GM23338 (cell line): ENCODE measurements around the gene UBA6. TPM values are rescaled to one million over a fixed set of nuclear protein-coding genes. Genes with fewer than 3 reads are reported as not detected.

Experiments
- ATAC-seq: fragments of 200-7000 bp; cut with Tn5 transposase; 3 replicates; pipeline ENCODE4 v1.9.1; 2020
- DNase-seq: peaks from one replicate; pipeline ENCODE4 v3.0.0-alpha.2; 2015; ENCODE audit warnings: low spot score
- H2AFZ ChIP-seq: fragments of 200-600 bp; sonication (generic); 2 replicates; pipeline ENCODE4 v1.8.0; 2016; ENCODE audit warnings: antibody characterized with exemption, mild to moderate bottlenecking, moderate library complexity
- H3F3A ChIP-seq: fragments of 200-600 bp; sonication (generic); replicated peaks from 2 replicates; pipeline ENCODE4 v1.8.0; 2017; ENCODE audit warnings: antibody characterized with exemption, mixed run types, low read depth
- H3K27ac ChIP-seq: fragments of 200-600 bp; sonication (generic); 2 replicates; pipeline ENCODE4 v1.6.1; 2016; ENCODE audit warnings: low read depth
- H3K27me3 ChIP-seq: fragments of 200-600 bp; sonication (generic); 2 replicates; pipeline ENCODE4 v1.8.0; 2016; ENCODE audit warnings: mild to moderate bottlenecking, mixed run types, moderate library complexity; ENCODE audit not compliant: insufficient read depth
- H3K36me3 ChIP-seq: fragments of 200-600 bp; sonication (generic); 2 replicates; pipeline ENCODE4 v1.8.0; 2016; ENCODE audit warnings: mild to moderate bottlenecking; ENCODE audit not compliant: insufficient read depth
- H3K4me1 ChIP-seq: fragments of 200-600 bp; sonication (generic); 2 replicates; pipeline ENCODE4 v1.8.0; 2016; ENCODE audit warnings: mild to moderate bottlenecking, moderate library complexity; ENCODE audit not compliant: insufficient read depth
- H3K4me2 ChIP-seq: fragments of 200-600 bp; sonication (generic); 2 replicates; pipeline ENCODE4 v1.7.1; 2017; ENCODE audit warnings: mixed run types
- H3K4me3 ChIP-seq: fragments of 200-600 bp; sonication (generic); 2 replicates; pipeline ENCODE4 v1.6.1; 2016; ENCODE audit warnings: mixed run types
- H3K79me2 ChIP-seq: fragments of 200-600 bp; sonication (generic); replicated peaks from 2 replicates; pipeline ENCODE4 v1.8.0; 2017; ENCODE audit warnings: mild to moderate bottlenecking; ENCODE audit not compliant: insufficient read depth
- H3K9me2 ChIP-seq: fragments of 200-600 bp; sonication (generic); 2 replicates; pipeline ENCODE4 v1.8.0; 2017; ENCODE audit not compliant: insufficient read depth
- H4K20me1 ChIP-seq: fragments of 200-600 bp; sonication (generic); replicated peaks from 2 replicates; pipeline ENCODE4 v1.8.0; 2017; ENCODE audit warnings: mild to moderate bottlenecking; ENCODE audit not compliant: insufficient read depth
- H3K27ac Mint-ChIP-seq: 2 replicates; pipeline ENCODE4 v1.8.0; 2020; ENCODE audit warnings: inconsistent platforms, mild to moderate bottlenecking, moderate library complexity, mixed read lengths
- H3K27me3 Mint-ChIP-seq: 3 replicates; pipeline ENCODE4 v1.8.0; 2022; ENCODE audit warnings: low read depth, mild to moderate bottlenecking, moderate library complexity, mixed read lengths, inconsistent platforms; ENCODE audit not compliant: insufficient read depth, poor library complexity
- H3K36me3 Mint-ChIP-seq: 3 replicates; pipeline ENCODE4 v1.8.0; 2021; ENCODE audit warnings: low read depth, mild to moderate bottlenecking, inconsistent platforms, moderate library complexity, mixed read lengths
- H3K4me1 Mint-ChIP-seq: 3 replicates; pipeline ENCODE4 v1.8.0; 2020; ENCODE audit warnings: mild to moderate bottlenecking, inconsistent platforms, mixed read lengths
- H3K4me3 Mint-ChIP-seq: 3 replicates; pipeline ENCODE4 v1.8.0; 2021; ENCODE audit warnings: moderate library complexity, mild to moderate bottlenecking, inconsistent platforms, mixed read lengths
- H3K9me3 Mint-ChIP-seq: 3 replicates; pipeline ENCODE4 v1.8.0; 2020; ENCODE audit warnings: moderate library complexity, mild to moderate bottlenecking, inconsistent platforms, mixed read lengths
- CREB1 ChIP-seq: fragments of 250-450 bp; sonication (Bioruptor Pico); IDR thresholded peaks from 2 replicates; pipeline ENCODE4 v1.5.0; 2020; ENCODE audit warnings: low read depth, mild to moderate bottlenecking, moderate library complexity
- CTCF ChIP-seq, 2 experiments: fragments of 200-600 bp in 1 of 2; sonication (generic) in 1 of 2; conservative IDR thresholded peaks; 2 replicates each; pipeline versions ENCODE4 v1.5.1 to v1.6.1; 2016 to 2017; ENCODE audit warnings: antibody characterized with exemption in 2 of 2, low read depth in 2 of 2, mild to moderate bottlenecking in 2 of 2, moderate library complexity in 1 of 2
- STAT1 ChIP-seq: IDR thresholded peaks from one replicate; pipeline ENCODE4 v1.6.1; 2016; ENCODE audit warnings: antibody characterized with exemption; ENCODE audit not compliant: unreplicated experiment
- ZNF114 ChIP-seq: fragments of 250-450 bp; sonication (Bioruptor Pico); IDR thresholded peaks from 2 replicates; pipeline ENCODE4 v1.5.0; 2020; ENCODE audit warnings: mild to moderate bottlenecking, moderate library complexity
- polyA plus RNA-seq: library from polyadenylated mRNA; unstranded; fragments of >200 nt; fragmentation: Nextera tagmentation; extraction: Ambion mirVana; gene quantifications from 2 replicates; pipeline ENCODE4 v1.2.1, GENCODE V29; 2016
- total RNA-seq: library from RNA; depleted of rRNA; stranded (reverse); fragments of >200 nt; shearing (Covaris generic); gene quantifications from 2 replicates; pipeline ENCODE4 v1.2.3, GENCODE V29; 2014
- TF ChIP-seq, protein P1 (sequence below): IDR thresholded peaks from 2 replicates; pipeline ENCODE4 v1.6.1; 2016; ENCODE audit warnings: antibody characterized with exemption
- TF ChIP-seq, protein P2 (sequence below): fragments of 250-450 bp; sonication (Bioruptor Pico); IDR thresholded peaks from 2 replicates; pipeline ENCODE4 v1.5.0; 2020; ENCODE audit warnings: mild to moderate bottlenecking, moderate library complexity

The UBA6 gene
- total and polyA plus RNA-seq, 2 experiments from 2014 or later = 17.6 to 77.3 TPM

GRCh38 chr4:67659065-67659464 lies 41.9 kb downstream of the UBA6 start (continued):
- TF ChIP-seq CTCF (conservative IDR thresholded peaks at IDR 0.05; ENCODE audit: low read depth in 2 of 2) = no peak
- no peak for TF ChIP-seq STAT1
- TF ChIP-seq ZNF114 (CRISPR knock-in tag) = no peak

DNA sequence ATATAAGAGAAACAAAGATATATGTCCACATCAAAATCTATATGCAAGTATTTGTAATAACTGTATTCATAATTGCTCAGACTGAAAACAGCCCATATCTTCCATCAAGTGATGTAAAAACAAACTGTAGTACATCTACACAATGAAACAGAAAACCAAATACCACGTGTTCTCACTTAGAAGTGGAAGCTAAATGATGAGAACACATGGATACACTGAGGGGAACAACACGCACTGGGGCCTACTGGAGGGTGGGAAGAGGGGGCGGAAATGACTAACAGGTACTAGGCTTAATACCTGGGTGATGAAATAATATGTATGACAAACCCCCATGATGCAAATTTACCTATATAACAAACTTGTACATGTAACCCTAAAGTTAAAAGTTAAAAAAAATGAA lies 42.7 kb downstream of the UBA6 start:
- H3K4me2 ChIP-seq = no peak overlapping the region
- H3K36me3 Mint-ChIP-seq = peaks cover 85% of the 10 kb centered on the region
- no peak overlapping the region for H3K4me3 Mint-ChIP-seq
- no peaks in the 10 kb centered on the region for H3K79me2 ChIP-seq
- H3K9me2 ChIP-seq = no peaks in the 10 kb centered on the region
- no peak overlapping the region for H3K27ac Mint-ChIP-seq
- no peak overlapping the region for H3K27ac ChIP-seq
- TF ChIP-seq STAT1 (no peak), CREB1 (CRISPR knock-in tag) (no peak), ZNF114 (CRISPR knock-in tag) (no peak)
- TF ChIP-seq, protein P1, sequence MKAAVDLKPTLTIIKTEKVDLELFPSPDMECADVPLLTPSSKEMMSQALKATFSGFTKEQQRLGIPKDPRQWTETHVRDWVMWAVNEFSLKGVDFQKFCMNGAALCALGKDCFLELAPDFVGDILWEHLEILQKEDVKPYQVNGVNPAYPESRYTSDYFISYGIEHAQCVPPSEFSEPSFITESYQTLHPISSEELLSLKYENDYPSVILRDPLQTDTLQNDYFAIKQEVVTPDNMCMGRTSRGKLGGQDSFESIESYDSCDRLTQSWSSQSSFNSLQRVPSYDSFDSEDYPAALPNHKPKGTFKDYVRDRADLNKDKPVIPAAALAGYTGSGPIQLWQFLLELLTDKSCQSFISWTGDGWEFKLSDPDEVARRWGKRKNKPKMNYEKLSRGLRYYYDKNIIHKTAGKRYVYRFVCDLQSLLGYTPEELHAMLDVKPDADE = no peak
- no peaks in the 10 kb centered on the region for H3K27me3 ChIP-seq
- H3K4me1 ChIP-seq = no peaks in the 10 kb centered on the region
- no peak overlapping the region for H3K4me3 ChIP-seq
- H3K9me3 Mint-ChIP-seq = peaks cover 21% of the 10 kb centered on the region
- H3K36me3 ChIP-seq = peaks cover 36% of the 10 kb centered on the region
- H3K4me1 Mint-ChIP-seq = no peaks in the 10 kb centered on the region
- no peaks in the 10 kb centered on the region for H3F3A ChIP-seq
- H2AFZ ChIP-seq = no peak overlapping the region
- ATAC-seq = no peak
- no peaks in the 10 kb centered on the region for H4K20me1 ChIP-seq
- H3K27me3 Mint-ChIP-seq = peaks cover 2% of the 10 kb centered on the region
- no peak for DNase-seq

DNA sequence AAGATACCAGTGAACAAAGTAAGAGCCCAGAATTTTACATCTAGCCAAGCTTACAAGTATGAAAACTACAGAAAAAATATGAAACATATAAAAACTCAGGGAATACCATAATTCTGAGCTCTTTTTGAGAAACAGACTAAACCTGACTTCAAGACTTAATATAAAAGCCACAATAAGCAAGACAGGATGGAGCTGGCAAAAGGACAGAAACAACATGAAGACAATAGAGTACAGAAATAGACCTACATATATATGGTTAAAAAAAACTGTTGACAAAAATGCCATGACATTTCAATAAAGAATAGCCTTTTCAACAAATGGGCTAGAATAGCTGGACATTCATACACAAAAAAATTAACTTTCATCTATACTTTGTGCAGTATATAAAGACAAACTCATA lies 49.4 kb downstream of the UBA6 start:
- Mint-ChIP-seq H3K36me3 (peaks cover 34% of the 10 kb centered on the region), H3K27me3 (peaks cover 2% of the 10 kb centered on the region), H3K4me1 (no peaks in the 10 kb centered on the region), H3K9me3 (no peaks in the 10 kb centered on the region; the same call in 2 of the 3 replicates), H3K4me3 (no peak overlapping the region), H3K27ac (no peak overlapping the region)
- no peak overlapping the region for H2AFZ ChIP-seq
- H4K20me1 ChIP-seq = 0 out of 2 replicates have a peak, but pooled peaks cover 3% of the 10 kb centered on the region
- ATAC-seq = no peak
- DNase-seq = no peak
- H3K79me2 ChIP-seq = no peaks in the 10 kb centered on the region
- no peaks in the 10 kb centered on the region for H3K9me2 ChIP-seq
- H3K36me3 ChIP-seq = peaks cover 6% of the 10 kb centered on the region
- H3K4me2 ChIP-seq = no peak overlapping the region
- no peaks in the 10 kb centered on the region for H3K27me3 ChIP-seq
- H3F3A ChIP-seq = no peaks in the 10 kb centered on the region
- no peak overlapping the region for H3K4me3 ChIP-seq
- no peaks in the 10 kb centered on the region for H3K4me1 ChIP-seq
- H3K27ac ChIP-seq = no peak overlapping the region
- no peak for TF ChIP-seq STAT1
- no peak for TF ChIP-seq ZNF114 (CRISPR knock-in tag)
- TF ChIP-seq, protein P1 = no peak
- TF ChIP-seq, protein P2, sequence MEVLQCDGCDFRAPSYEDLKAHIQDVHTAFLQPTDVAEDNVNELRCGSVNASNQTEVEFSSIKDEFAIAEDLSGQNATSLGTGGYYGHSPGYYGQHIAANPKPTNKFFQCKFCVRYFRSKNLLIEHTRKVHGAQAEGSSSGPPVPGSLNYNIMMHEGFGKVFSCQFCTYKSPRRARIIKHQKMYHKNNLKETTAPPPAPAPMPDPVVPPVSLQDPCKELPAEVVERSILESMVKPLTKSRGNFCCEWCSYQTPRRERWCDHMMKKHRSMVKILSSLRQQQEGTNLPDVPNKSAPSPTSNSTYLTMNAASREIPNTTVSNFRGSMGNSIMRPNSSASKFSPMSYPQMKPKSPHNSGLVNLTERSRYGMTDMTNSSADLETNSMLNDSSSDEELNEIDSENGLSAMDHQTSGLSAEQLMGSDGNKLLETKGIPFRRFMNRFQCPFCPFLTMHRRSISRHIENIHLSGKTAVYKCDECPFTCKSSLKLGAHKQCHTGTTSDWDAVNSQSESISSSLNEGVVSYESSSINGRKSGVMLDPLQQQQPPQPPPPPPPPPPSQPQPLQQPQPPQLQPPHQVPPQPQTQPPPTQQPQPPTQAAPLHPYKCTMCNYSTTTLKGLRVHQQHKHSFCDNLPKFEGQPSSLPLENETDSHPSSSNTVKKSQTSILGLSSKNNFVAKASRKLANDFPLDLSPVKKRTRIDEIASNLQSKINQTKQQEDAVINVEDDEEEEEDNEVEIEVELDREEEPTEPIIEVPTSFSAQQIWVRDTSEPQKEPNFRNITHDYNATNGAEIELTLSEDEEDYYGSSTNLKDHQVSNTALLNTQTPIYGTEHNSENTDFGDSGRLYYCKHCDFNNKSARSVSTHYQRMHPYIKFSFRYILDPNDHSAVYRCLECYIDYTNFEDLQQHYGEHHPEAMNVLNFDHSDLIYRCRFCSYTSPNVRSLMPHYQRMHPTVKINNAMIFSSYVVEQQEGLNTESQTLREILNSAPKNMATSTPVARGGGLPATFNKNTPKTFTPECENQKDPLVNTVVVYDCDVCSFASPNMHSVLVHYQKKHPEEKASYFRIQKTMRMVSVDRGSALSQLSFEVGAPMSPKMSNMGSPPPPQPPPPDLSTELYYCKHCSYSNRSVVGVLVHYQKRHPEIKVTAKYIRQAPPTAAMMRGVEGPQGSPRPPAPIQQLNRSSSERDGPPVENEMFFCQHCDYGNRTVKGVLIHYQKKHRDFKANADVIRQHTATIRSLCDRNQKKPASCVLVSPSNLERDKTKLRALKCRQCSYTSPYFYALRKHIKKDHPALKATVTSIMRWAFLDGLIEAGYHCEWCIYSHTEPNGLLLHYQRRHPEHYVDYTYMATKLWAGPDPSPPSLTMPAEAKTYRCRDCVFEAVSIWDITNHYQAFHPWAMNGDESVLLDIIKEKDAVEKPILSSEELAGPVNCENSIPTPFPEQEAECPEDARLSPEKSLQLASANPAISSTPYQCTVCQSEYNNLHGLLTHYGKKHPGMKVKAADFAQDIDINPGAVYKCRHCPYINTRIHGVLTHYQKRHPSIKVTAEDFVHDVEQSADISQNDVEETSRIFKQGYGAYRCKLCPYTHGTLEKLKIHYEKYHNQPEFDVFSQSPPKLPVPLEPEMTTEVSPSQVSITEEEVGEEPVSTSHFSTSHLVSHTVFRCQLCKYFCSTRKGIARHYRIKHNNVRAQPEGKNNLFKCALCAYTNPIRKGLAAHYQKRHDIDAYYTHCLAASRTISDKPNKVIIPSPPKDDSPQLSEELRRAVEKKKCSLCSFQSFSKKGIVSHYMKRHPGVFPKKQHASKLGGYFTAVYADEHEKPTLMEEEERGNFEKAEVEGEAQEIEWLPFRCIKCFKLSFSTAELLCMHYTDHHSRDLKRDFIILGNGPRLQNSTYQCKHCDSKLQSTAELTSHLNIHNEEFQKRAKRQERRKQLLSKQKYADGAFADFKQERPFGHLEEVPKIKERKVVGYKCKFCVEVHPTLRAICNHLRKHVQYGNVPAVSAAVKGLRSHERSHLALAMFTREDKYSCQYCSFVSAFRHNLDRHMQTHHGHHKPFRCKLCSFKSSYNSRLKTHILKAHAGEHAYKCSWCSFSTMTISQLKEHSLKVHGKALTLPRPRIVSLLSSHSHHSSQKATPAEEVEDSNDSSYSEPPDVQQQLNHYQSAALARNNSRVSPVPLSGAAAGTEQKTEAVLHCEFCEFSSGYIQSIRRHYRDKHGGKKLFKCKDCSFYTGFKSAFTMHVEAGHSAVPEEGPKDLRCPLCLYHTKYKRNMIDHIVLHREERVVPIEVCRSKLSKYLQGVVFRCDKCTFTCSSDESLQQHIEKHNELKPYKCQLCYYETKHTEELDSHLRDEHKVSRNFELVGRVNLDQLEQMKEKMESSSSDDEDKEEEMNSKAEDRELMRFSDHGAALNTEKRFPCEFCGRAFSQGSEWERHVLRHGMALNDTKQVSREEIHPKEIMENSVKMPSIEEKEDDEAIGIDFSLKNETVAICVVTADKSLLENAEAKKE (CRISPR knock-in tag) = no peak
- TF ChIP-seq CTCF (conservative IDR thresholded peaks at IDR 0.05; ENCODE audit: low read depth in 2 of 2) = no peak
